Testis (tissue), 2 donors: ENCODE results near the gene AKR1B1.

Experiments
- POLR2A ChIP-seq: fragments of 450-650 bp; IDR thresholded peaks from one replicate; pipeline ENCODE4 v1.6.1; 2017; ENCODE audit warnings: antibody characterized with exemption, mild to moderate bottlenecking, moderate library complexity
- TF ChIP-seq, protein P1 (sequence below), 3 experiments: fragments of 450-650 bp in 2 of 3; fragments of 200-600 bp in 1 of 3; sonication (generic) in 1 of 3; IDR thresholded peaks; one replicate each; pipeline ENCODE4 v1.5.1; 2016 to 2019; ENCODE audit warnings: antibody characterized with exemption in 3 of 3, mild to moderate bottlenecking in 2 of 3, moderate library complexity in 1 of 3

DNA sequence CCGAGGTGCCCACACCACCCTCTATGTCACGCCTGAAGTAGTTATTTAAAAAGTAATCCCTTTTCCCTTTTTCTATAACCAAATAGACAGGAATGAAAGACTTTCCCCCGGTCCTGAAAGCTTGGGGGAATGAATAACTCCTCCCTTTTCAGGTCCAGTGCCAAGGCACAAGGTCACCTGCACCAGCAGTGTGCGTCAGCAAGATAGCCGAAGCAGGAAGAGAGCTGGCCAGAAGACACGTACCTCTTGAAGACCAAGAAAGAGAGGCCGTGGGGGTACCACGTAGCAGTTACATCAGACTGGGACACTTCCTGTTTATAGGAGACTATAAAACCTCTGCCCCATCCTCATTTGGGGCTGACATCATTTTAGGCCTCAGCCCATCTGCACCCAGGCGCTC lies 10.7 kb upstream of the AKR1B1 start:
- TF ChIP-seq, protein P1, sequence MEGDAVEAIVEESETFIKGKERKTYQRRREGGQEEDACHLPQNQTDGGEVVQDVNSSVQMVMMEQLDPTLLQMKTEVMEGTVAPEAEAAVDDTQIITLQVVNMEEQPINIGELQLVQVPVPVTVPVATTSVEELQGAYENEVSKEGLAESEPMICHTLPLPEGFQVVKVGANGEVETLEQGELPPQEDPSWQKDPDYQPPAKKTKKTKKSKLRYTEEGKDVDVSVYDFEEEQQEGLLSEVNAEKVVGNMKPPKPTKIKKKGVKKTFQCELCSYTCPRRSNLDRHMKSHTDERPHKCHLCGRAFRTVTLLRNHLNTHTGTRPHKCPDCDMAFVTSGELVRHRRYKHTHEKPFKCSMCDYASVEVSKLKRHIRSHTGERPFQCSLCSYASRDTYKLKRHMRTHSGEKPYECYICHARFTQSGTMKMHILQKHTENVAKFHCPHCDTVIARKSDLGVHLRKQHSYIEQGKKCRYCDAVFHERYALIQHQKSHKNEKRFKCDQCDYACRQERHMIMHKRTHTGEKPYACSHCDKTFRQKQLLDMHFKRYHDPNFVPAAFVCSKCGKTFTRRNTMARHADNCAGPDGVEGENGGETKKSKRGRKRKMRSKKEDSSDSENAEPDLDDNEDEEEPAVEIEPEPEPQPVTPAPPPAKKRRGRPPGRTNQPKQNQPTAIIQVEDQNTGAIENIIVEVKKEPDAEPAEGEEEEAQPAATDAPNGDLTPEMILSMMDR (IDR thresholded peaks at IDR 0.05): no peak
- no peak for TF ChIP-seq POLR2A
